H1 (cell line): Measurements from ENCODE around the gene ESPNL. TPM values are rescaled to one million over a fixed set of nuclear protein-coding genes. Genes with fewer than 3 reads are reported as not detected.

ENCODE experiments used
- CTCF ChIA-PET: fragments of 300-600 bp; sonication (Branson Sonifier 250); formaldehyde crosslinking; loops from one replicate; lab custom pipeline; 2021; ENCODE audit not compliant: partially characterized antibody; lab: Charles Lee
- POLR2A ChIA-PET: fragments of 300-600 bp; sonication (Branson Sonifier 250); formaldehyde crosslinking; loops from one replicate; lab custom pipeline; 2021; ENCODE audit warnings: inconsistent platforms; ENCODE audit not compliant: partially characterized antibody; lab: Charles Lee
- DNase-seq, 2 experiments: peaks; one replicate each; pipeline versions ENCODE4 v3.0.0 to v3.0.0-alpha.2; 2010 to 2022; ENCODE audit warnings: low spot score in 2 of 2, low read depth in 1 of 2, mixed read lengths in 1 of 2
- FAIRE-seq: peaks from 2 replicates; lab custom pipeline; 2011; peaks lifted over from hg19 to GRCh38; lab: Jason Lieb, UNC
- H2AFZ ChIP-seq: 2 replicates; pipeline ENCODE4 v1.8.1; 2012; ENCODE audit warnings: low read length, inconsistent platforms
- H2AK5ac ChIP-seq: 2 replicates; pipeline ENCODE4 v1.6.1; 2013; ENCODE audit warnings: low read depth, low read length
- H2BK120ac ChIP-seq: replicated peaks from 2 replicates; pipeline ENCODE3; 2013; ENCODE audit warnings: low read depth, low read length, inconsistent platforms
- H2BK12ac ChIP-seq: 2 replicates; pipeline ENCODE4 v1.6.1; 2013; ENCODE audit warnings: low read depth, low read length
- H2BK15ac ChIP-seq: 2 replicates; pipeline ENCODE4 v1.6.1; 2013; ENCODE audit warnings: low read length
- H2BK20ac ChIP-seq: 2 replicates; pipeline ENCODE4 v1.6.1; 2013; ENCODE audit warnings: low read length
- H2BK5ac ChIP-seq: 2 replicates; pipeline ENCODE4 v1.6.1; 2013; ENCODE audit warnings: low read depth, low read length
- H3K14ac ChIP-seq: 2 replicates; pipeline ENCODE4 v1.6.1; 2013; ENCODE audit warnings: inconsistent platforms; ENCODE audit not compliant: insufficient read length
- H3K18ac ChIP-seq: 2 replicates; pipeline ENCODE4 v1.6.1; 2013; ENCODE audit warnings: low read length; ENCODE audit errors: extremely low read depth
- H3K23ac ChIP-seq: 2 replicates; pipeline ENCODE4 v1.6.1; 2013; ENCODE audit warnings: inconsistent platforms; ENCODE audit not compliant: insufficient read length
- H3K23me2 ChIP-seq: 2 replicates; pipeline ENCODE4 v1.6.1; 2013; ENCODE audit warnings: low read depth, low read length
- H3K27ac ChIP-seq: 2 replicates; pipeline ENCODE4 v1.6.1; 2011; ENCODE audit warnings: low read depth, low read length, inconsistent platforms
- H3K27me3 ChIP-seq, 4 experiments: replicated peaks in 1 of 4; 1 replicate in 1 of 4; 2 replicates in 3 of 4; pipeline versions ENCODE4 v1.6.1 to v1.8.1; 2011 to 2013; ENCODE audit warnings: low read length in 3 of 4, mild to moderate bottlenecking in 3 of 4, inconsistent platforms in 2 of 4, mixed read lengths in 2 of 4, moderate library complexity in 1 of 4; ENCODE audit not compliant: control insufficient read depth in 3 of 4, insufficient read depth in 3 of 4; ENCODE audit errors: extremely low read depth in 1 of 4
- H3K36me3 ChIP-seq, 4 experiments: 2 replicates each; pipeline versions ENCODE4 v1.6.1 to v1.8.1; 2011 to 2013; ENCODE audit warnings: mild to moderate bottlenecking in 4 of 4, low read length in 3 of 4, moderate library complexity in 2 of 4, control low read depth in 1 of 4, inconsistent platforms in 1 of 4; ENCODE audit not compliant: insufficient read depth in 4 of 4, control insufficient read depth in 2 of 4
- H3K4ac ChIP-seq: replicated peaks from 2 replicates; pipeline ENCODE3; 2013; ENCODE audit warnings: low read length, low read depth, mixed read lengths, inconsistent platforms; ENCODE audit not compliant: insufficient read length
- H3K4me1 ChIP-seq, 4 experiments: replicated peaks in 1 of 4; 1 replicate in 1 of 4; 2 replicates in 3 of 4; pipeline versions ENCODE4 v1.6.1 to v1.8.1; 2011 to 2013; ENCODE audit warnings: low read length in 3 of 4, inconsistent platforms in 2 of 4, mixed read lengths in 1 of 4; ENCODE audit not compliant: insufficient read depth in 4 of 4, control insufficient read depth in 3 of 4
- H3K4me2 ChIP-seq, 2 experiments: 2 replicates each; pipeline versions ENCODE4 v1.6.1 to v1.8.1; 2011 to 2013; ENCODE audit warnings: low read depth in 2 of 2, low read length in 2 of 2, control low read depth in 1 of 2, inconsistent platforms in 1 of 2, mild to moderate bottlenecking in 1 of 2; ENCODE audit not compliant: insufficient read depth in 1 of 2
- H3K4me3 ChIP-seq, 4 experiments: fragments of 200-600, 300-600 bp in 1 of 4; sonication (generic), shearing (Covaris generic), sonication (Bioruptor Twin) in 1 of 4; 2 replicates each; pipeline versions ENCODE4 v1.5.1 to v1.8.1; 2011 to 2016; ENCODE audit warnings: low read length in 4 of 4, low read depth in 3 of 4, control low read depth in 2 of 4, inconsistent platforms in 2 of 4, mild to moderate bottlenecking in 2 of 4, mixed read lengths in 1 of 4, moderate library complexity in 1 of 4; ENCODE audit not compliant: insufficient read depth in 2 of 4; ENCODE audit errors: extremely low read depth in 1 of 4
- H3K56ac ChIP-seq: replicated peaks from 2 replicates; pipeline ENCODE3; 2013; ENCODE audit warnings: low read depth, mild to moderate bottlenecking, mixed read lengths, low read length, inconsistent platforms; ENCODE audit not compliant: insufficient read length
- H3K79me1 ChIP-seq: 2 replicates; pipeline ENCODE4 v1.6.1; 2013; ENCODE audit warnings: low read depth, low read length, control low read depth
- H3K79me2 ChIP-seq, 2 experiments: 2 replicates each; pipeline versions ENCODE4 v1.6.1 to v1.8.1; 2012 to 2013; ENCODE audit warnings: low read length in 2 of 2, mild to moderate bottlenecking in 2 of 2, inconsistent platforms in 1 of 2; ENCODE audit not compliant: insufficient read depth in 2 of 2, control insufficient read depth in 1 of 2
- H3K9ac ChIP-seq, 4 experiments: replicated peaks in 1 of 4; 1 replicate in 1 of 4; 2 replicates in 3 of 4; pipeline versions ENCODE4 v1.6.1 to v1.8.1; 2011 to 2013; ENCODE audit warnings: low read depth in 3 of 4, low read length in 3 of 4, control low read depth in 2 of 4, mild to moderate bottlenecking in 2 of 4, moderate library complexity in 2 of 4, inconsistent platforms in 1 of 4; ENCODE audit errors: extremely low read depth in 1 of 4
- H3K9me3 ChIP-seq, 2 experiments: 2 replicates each; pipeline versions ENCODE4 v1.6.1 to v1.8.1; 2012 to 2013; ENCODE audit warnings: mild to moderate bottlenecking in 2 of 2, moderate library complexity in 2 of 2, control low read depth in 1 of 2, inconsistent platforms in 1 of 2, low read depth in 1 of 2, low read length in 1 of 2, mixed read lengths in 1 of 2; ENCODE audit not compliant: insufficient read depth in 2 of 2
- H4K20me1 ChIP-seq, 2 experiments: replicated peaks in 1 of 2; 2 replicates each; pipeline versions ENCODE3 to v1.8.1; 2011 to 2013; ENCODE audit warnings: inconsistent platforms in 2 of 2, low read length in 2 of 2, mild to moderate bottlenecking in 1 of 2; ENCODE audit not compliant: insufficient read depth in 2 of 2, control insufficient read depth in 1 of 2
- H4K5ac ChIP-seq: 2 replicates; pipeline ENCODE4 v1.6.1; 2013; ENCODE audit warnings: low read length, low read depth, mixed read lengths, inconsistent platforms; ENCODE audit not compliant: insufficient read length
- H4K8ac ChIP-seq: 2 replicates; pipeline ENCODE4 v1.8.0; 2013; ENCODE audit warnings: mild to moderate bottlenecking, moderate library complexity, low read length, inconsistent platforms; ENCODE audit not compliant: insufficient read depth; ENCODE audit errors: extremely low read depth
- H4K91ac ChIP-seq: replicated peaks from 2 replicates; pipeline ENCODE3; 2013; ENCODE audit warnings: low read length, mixed read lengths, inconsistent platforms; ENCODE audit not compliant: insufficient read length
- CREB1 ChIP-seq: IDR thresholded peaks from 2 replicates; pipeline ENCODE4 v1.6.1; 2012; ENCODE audit warnings: inconsistent platforms
- KDM5A ChIP-seq: fragments of 200-600 bp; IDR thresholded peaks from 2 replicates; pipeline ENCODE4 v1.7.1; 2012; ENCODE audit warnings: mild to moderate bottlenecking, low read length, inconsistent platforms, mixed read lengths
- NANOG ChIP-seq: IDR thresholded peaks from 2 replicates; pipeline ENCODE4 v1.6.1; 2011; ENCODE audit warnings: low read length, low read depth, mild to moderate bottlenecking, inconsistent platforms; ENCODE audit not compliant: insufficient read depth, poor library complexity, severe bottlenecking
- WGBS, 2 experiments: shearing (Covaris generic) in 1 of 2; methylation state at CpG; one replicate each; pipeline versions ENCODE4 v1.1.6 to v1.1.7; 2013 to 2015; ENCODE audit warnings: low lambda C conversion rate in 2 of 2, mixed read lengths in 2 of 2, inconsistent platforms in 1 of 2, low coverage in 1 of 2, missing lambda C conversion rate in 1 of 2; ENCODE audit not compliant: insufficient replicate concordance in 2 of 2, insufficient coverage in 1 of 2, insufficient read length in 1 of 2; ENCODE audit errors: extremely low coverage in 1 of 2, missing lambda C conversion rate in 1 of 2; 5-methylcytosine and 5-hydroxymethylcytosine counted together
- polyA plus RNA-seq, 7 experiments: library from polyadenylated mRNA; depleted of rRNA in 3 of 7; stranded (reverse) in 5 of 7; unstranded in 2 of 7; fragments of >200 nt in 5 of 7; fragments of 200-250 nt in 2 of 7; gene quantifications; 1 replicate in 5 of 7; 2 replicates in 1 of 7; 4 replicates in 1 of 7; pipeline versions ENCODE4 v1.2.1 to v1.2.3, GENCODE V29; 2011 to 2013; ENCODE audit warnings: missing spikeins in 2 of 7, mixed read lengths in 2 of 7
- total RNA-seq: library from RNA; stranded (reverse); fragmentation: NEBNext Ultra II Directional; extraction: Animal tissue kit (Norgen Biotek cat#: 25700); gene quantifications from 2 replicates; pipeline ENCODE4 v1.2.1, GENCODE V29; 2021

The ESPNL gene
- total and polyA plus RNA-seq, 2 of the 8 experiments (the other 6 are each of a cell fraction or from before 2014, with no cell fraction given), result 0.68 to 1.3 TPM

- Histone ChIP-seq H3K27ac (no peak overlapping the region), H2BK120ac (no peak overlapping the region), H4K20me1 (peaks cover 2 to 4% of the 10 kb centered on the region in 2 experiments), H3K14ac (no peak overlapping the region), H3K4me2 (peak overlapping the region in 1 of 2 experiments; percentile 43; a peak in 1 of 4 replicates), H3K79me1 (peaks cover 2% of the 10 kb centered on the region; the same call in 1 of the 2 replicates), H2BK20ac (no peak overlapping the region), H2BK12ac (no peak overlapping the region), H3K4me3 (no peak overlapping the region), H3K56ac (no peak overlapping the region), H3K23ac (no peak overlapping the region), H3K27me3 (no peaks in the 10 kb centered on the region), H3K9ac (no peak overlapping the region), H3K9me3 (no peaks in the 10 kb centered on the region), H4K8ac (no peak overlapping the region), H3K4ac (no peak overlapping the region), H3K23me2 (peaks cover 9% of the 10 kb centered on the region), H2AFZ (no peak overlapping the region), H2BK15ac (no peak overlapping the region), H3K79me2 (peaks cover 5 to 70% of the 10 kb centered on the region in 2 experiments), H2BK5ac (no peak overlapping the region), H3K18ac (no peak overlapping the region), H4K91ac (no peak overlapping the region), H2AK5ac (no peak overlapping the region), H3K36me3 (peaks cover 9 to 44% (median 33%) of the 10 kb centered on the region in 4 experiments), H3K4me1 (peaks cover 0 to 10% (median 3%) of the 10 kb centered on the region in 4 experiments; a peak in 5 of 7 replicates), H4K5ac (no peak overlapping the region)
- FAIRE-seq (no peak), DNase-seq (no peak)
- CTCF ChIA-PET, result interaction anchor here (0.7 to 1.8 kb wide), 4 partner anchors 24 to 141 kb away, joined by 3 to 4 read pairs (median 4); no protein-coding TSS in a partner anchor
- 90% methylated on average over 8 of the region's 8 CpGs; no CpG with 5 or more reads in 1 of the 2 experiments for WGBS, 2 experiments
- POLR2A ChIA-PET, result interaction anchor here (1.1 kb wide), 1 partner anchor 14 kb away, joined by 3 read pairs; no protein-coding TSS in a partner anchor
- TF ChIP-seq NANOG (no peak), KDM5A (no peak), CREB1 (no peak)
These were observed 36.5 kb upstream of the ESPNL start for GRCh38 chr2:238063414-238064189.
